NCI-H345 (cell line): Measurements from ENCODE around the gene POU2AF2.
A peak's percentile ranks its signal among the peaks of the same experiment; 100 is the strongest.

Experiments
- DNase-seq: peaks from one replicate; lab custom pipeline; 2025; lab: John Stamatoyannopoulos, UW

Gene POU2AF2

DNA sequence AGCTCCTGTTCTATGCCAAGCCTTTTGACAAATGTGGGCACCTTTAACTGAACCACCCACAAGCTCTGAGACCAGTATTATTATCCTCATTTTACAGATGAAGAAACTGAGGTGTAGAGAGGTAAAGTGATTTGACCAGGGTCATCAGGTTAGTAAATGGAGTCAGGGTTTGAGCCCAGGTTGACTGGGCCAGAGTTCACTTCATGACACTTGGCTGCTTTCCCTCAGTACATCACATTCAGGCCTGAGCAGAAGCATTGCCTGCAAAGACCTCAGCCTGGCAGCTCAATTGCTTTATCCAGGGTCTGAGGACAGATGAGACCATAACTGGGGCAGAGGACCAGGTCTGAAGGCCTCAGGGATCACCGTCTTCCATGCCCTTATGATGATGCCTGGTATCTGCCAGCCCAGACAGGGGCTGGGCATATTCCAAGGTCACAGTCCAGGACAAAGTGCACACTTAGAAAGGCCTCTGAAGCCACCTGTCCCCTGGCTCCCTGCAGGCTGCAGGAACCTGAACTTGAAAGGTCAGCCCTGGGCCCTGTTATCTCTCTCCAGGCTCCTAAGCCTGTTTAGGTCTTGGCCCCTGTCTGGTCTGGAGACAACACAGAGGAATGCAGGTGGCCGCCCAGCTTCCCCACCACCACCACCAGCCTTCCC is 84.8 kb downstream of the POU2AF2 start:
- no peak for DNase-seq

DNA sequence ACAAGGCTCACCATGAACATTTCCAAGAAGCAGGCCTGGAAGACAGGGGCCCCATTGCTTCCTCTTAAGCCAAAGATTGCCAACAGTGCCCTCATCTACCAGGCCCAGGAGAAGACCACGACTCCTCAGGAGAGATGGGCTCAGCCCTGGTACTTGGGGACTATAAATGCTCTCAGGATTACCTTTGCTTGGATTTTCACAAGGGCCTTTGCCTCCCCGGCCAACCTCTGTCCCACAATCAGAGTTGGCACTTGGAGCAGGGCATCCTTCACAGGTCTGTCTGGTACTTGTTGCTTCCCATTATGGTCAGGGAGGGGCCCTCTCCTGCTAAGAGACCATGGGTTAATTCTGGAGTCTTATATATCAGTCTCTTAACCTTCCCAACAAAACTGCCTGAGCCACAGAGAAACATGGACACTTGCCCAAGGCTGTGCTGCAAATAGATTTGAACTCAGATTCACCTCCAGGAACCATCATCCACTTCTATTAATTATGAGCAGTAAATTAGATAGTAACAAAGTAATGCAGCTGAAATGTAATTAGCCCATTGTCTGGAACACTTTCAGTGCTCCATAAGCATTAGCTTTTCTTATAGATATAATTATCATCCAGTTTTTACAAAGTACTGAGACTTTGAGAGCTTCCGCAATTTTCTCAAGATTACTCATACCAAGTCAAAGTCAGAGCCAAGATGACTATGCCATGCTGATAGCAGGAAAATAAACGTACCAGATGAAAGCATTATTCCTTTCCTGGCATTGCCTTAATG is 86.4 kb downstream of the POU2AF2 start:
- no peak for DNase-seq

DNA sequence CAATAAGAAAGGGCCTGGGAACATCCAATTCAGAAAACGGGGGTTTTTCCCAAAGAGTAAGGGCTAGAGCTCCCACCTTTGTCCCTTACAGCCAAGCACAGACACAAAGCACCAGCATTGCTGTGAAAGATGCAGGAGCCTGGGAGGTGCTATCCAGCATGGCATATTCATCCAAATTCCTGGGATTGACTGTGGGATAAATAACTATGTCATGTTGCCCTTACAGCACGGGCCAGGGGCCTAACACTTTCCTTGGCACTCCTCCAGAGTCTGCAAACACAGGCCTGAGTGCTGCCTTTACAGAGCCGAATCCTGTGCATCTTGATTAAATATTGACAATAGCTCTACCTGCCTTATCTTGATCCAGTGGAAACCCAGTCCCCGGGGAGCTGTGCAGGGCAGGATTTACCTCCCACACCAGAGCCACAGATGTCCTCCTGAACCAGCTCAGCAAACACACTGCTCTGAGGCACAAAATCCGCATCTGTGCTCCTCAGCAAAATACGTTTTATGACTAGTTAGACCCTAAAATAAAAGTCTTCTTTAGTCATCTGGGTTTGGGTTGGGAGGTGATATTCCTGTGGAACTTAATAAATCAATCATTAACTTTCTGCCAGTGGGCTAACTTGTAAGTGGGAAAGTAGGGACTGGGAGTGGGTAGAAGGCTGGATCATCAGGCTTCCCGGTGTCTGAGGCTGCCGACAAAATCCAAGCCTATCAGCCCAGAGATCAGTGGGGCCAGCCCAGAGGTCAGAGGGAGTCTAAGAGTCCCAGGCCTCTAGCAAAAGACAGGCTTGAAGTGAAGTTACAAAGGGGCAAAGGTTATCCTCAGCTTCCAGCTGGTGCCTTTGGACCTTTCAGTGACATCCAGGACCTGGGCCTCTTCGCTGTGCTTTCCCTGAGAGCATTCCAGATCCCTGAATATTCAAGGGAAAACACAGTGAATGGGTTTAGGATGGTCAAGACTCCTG is 89.3 kb downstream of the POU2AF2 start:
- peak; percentile 97 for DNase-seq

DNA sequence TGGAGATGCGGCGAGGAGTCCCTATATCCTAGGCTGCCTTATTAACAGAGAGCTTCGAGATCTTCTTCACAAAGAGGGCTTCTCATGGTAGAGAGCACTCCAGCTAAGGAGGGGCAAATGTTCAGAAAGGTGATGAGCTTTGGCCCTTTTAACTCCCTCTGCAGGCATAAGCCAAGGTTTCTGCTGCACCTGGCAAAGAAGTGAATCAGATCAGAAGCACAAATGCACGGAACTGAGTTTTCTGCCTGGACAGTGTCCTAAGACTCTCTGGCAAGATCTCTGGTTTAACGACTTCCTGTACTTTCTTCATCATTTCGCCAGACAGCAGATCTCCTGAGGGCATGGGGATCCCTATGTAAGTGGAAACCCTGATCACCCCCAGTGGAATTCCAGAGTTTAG is 90.0 kb downstream of the POU2AF2 start:
- no peak for DNase-seq
